OCI-LY1 (cell line): ENCODE results near the gene RCVRN.

Source experiments
- EZH2 ChIP-seq: fragments of 200-600 bp; sonication (generic), shearing (Covaris generic); IDR thresholded peaks from 2 replicates; pipeline ENCODE4 v1.8.0; 2017; ENCODE audit warnings: borderline replicate concordance, mixed run types, mild to moderate bottlenecking, antibody characterized with exemption, low read length, moderate library complexity, mixed read lengths
- TF ChIP-seq, protein P1 (sequence below): fragments of 200-600 bp; sonication (generic), shearing (Covaris generic); IDR thresholded peaks from 2 replicates; pipeline ENCODE4 v1.5.1; 2017; ENCODE audit warnings: mild to moderate bottlenecking, antibody characterized with exemption, low read length, moderate library complexity, mixed read lengths

DNA sequence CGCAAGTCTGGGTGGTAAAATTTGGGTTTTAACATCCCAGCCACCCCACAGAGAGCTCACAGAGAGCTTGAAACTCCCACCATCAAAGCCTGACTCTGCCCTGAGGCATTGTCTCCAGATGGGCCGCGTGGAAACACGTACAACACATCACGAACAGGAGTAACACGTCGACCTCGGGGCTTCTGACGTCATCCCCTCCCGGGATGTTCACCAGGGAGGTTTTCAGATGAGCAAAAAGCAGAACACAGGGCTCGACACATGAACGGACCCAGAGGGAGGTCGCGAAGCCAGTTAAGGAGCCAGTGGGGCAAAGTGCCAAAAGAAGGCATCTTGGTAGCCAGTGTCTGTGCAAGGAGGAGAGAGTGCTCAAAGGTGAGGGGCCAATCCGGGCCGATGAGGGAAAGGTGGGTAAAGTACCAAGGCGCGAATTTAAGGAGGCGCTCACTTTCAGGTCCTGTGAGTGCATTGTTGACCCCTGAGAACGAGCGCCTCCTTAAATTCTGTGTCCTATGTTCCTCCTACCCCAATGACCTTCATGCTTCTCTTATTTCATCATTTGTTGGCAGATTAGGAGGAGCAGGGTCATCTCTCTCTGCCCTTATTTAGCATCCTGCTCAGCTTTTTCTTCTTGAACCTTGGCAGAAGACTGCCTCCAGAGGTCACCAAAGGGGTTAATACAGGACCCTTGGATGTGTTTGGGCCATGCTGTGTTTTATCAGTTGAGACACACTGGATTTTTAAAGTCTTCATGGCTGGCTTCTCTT, 5.6 kb downstream of the RCVRN start:
- TF ChIP-seq, protein P1, sequence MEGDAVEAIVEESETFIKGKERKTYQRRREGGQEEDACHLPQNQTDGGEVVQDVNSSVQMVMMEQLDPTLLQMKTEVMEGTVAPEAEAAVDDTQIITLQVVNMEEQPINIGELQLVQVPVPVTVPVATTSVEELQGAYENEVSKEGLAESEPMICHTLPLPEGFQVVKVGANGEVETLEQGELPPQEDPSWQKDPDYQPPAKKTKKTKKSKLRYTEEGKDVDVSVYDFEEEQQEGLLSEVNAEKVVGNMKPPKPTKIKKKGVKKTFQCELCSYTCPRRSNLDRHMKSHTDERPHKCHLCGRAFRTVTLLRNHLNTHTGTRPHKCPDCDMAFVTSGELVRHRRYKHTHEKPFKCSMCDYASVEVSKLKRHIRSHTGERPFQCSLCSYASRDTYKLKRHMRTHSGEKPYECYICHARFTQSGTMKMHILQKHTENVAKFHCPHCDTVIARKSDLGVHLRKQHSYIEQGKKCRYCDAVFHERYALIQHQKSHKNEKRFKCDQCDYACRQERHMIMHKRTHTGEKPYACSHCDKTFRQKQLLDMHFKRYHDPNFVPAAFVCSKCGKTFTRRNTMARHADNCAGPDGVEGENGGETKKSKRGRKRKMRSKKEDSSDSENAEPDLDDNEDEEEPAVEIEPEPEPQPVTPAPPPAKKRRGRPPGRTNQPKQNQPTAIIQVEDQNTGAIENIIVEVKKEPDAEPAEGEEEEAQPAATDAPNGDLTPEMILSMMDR: no peak
- no peak for TF ChIP-seq EZH2
